ENCODE results near the gene PDILT.
"Not testable (repeated sequence)": the region's sequence is repeated elsewhere in the genome, so short reads cannot be mapped to it uniquely, and the experiment has no call there.

DNA sequence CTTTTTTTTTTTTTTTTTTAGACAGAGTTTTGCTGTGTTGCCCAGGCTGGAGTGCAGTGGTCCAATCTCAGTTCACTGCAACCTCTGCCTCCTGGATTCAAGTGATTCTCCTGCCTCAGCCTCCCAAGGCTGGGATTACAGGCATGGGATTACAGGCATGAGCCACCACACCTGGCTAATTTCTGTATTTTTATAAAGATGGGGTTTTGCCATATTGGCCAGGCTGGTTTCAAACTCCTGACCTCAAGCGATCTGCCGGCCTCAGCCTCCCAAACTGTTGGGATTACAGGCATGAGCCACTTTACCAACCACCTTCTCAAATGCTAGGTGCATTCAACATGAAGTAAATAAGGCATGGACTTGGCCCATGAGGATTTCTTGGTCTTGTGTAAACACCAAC is 83.5 kb downstream of the PDILT start:
- not testable (repeated sequence) for TF ChIP-seq EZH2phosphoT487 (IDR thresholded peaks at IDR 0.05; ENCODE audit: borderline replicate concordance, low read length)
- TF ChIP-seq, protein P1, sequence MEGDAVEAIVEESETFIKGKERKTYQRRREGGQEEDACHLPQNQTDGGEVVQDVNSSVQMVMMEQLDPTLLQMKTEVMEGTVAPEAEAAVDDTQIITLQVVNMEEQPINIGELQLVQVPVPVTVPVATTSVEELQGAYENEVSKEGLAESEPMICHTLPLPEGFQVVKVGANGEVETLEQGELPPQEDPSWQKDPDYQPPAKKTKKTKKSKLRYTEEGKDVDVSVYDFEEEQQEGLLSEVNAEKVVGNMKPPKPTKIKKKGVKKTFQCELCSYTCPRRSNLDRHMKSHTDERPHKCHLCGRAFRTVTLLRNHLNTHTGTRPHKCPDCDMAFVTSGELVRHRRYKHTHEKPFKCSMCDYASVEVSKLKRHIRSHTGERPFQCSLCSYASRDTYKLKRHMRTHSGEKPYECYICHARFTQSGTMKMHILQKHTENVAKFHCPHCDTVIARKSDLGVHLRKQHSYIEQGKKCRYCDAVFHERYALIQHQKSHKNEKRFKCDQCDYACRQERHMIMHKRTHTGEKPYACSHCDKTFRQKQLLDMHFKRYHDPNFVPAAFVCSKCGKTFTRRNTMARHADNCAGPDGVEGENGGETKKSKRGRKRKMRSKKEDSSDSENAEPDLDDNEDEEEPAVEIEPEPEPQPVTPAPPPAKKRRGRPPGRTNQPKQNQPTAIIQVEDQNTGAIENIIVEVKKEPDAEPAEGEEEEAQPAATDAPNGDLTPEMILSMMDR (conservative IDR thresholded peaks at IDR 0.05; ENCODE audit: low read depth, low read length): not testable (repeated sequence)
